SK-N-SH treated with all-trans-retinoic acid at 6 μM for 48 hours (cell line): ENCODE results near the gene VWC2L.

ENCODE experiments used
- ATAC-seq: fragments of 200-7000 bp; cut with Tn5 transposase; 3 replicates; pipeline ENCODE4 v1.9.1; 2020; ENCODE audit warnings: mild to moderate bottlenecking, moderate library complexity
- ARNTL ChIP-seq: fragments of 450-650 bp; formaldehyde crosslinking; IDR thresholded peaks from 2 replicates; pipeline ENCODE4 v1.5.0; 2020; ENCODE audit warnings: low read depth, mild to moderate bottlenecking, moderate library complexity, borderline replicate concordance
- BACH2 ChIP-seq: fragments of 250-450 bp; sonication (Bioruptor Pico); IDR thresholded peaks from 2 replicates; pipeline ENCODE4 v1.9.0; 2021; ENCODE audit warnings: mild to moderate bottlenecking, borderline replicate concordance
- CSDC2 ChIP-seq: fragments of 250-450 bp; sonication (Bioruptor Pico); IDR thresholded peaks from 2 replicates; pipeline ENCODE4 v1.5.0; 2020; ENCODE audit warnings: mild to moderate bottlenecking, moderate library complexity
- ESRRG ChIP-seq: fragments of 250-450 bp; sonication (Bioruptor Pico); IDR thresholded peaks from 2 replicates; pipeline ENCODE4 v1.6.1; 2021; ENCODE audit warnings: mild to moderate bottlenecking
- GLIS3 ChIP-seq: fragments of 250-450 bp; sonication (Bioruptor Pico); IDR thresholded peaks from 2 replicates; pipeline ENCODE4 v1.5.0; 2020; ENCODE audit warnings: mild to moderate bottlenecking, moderate library complexity
- OSR1 ChIP-seq: fragments of 250-450 bp; sonication (Bioruptor Pico); IDR thresholded peaks from 2 replicates; pipeline ENCODE4 v1.8.0; 2022; ENCODE audit warnings: moderate library complexity, mild to moderate bottlenecking, inconsistent platforms
- PPARA ChIP-seq: fragments of 250-450 bp; sonication (Bioruptor Pico); IDR thresholded peaks from 2 replicates; pipeline ENCODE4 v1.5.0; 2020; ENCODE audit warnings: mild to moderate bottlenecking, borderline replicate concordance
- RARB ChIP-seq: fragments of 250-450 bp; sonication (Bioruptor Pico); IDR thresholded peaks from 2 replicates; pipeline ENCODE4 v1.8.0; 2021; ENCODE audit warnings: mild to moderate bottlenecking, moderate library complexity
- SNAI2 ChIP-seq: fragments of 250-450 bp; sonication (Bioruptor Pico); IDR thresholded peaks from 2 replicates; pipeline ENCODE4 v1.5.0; 2020; ENCODE audit warnings: mild to moderate bottlenecking, moderate library complexity
- TCF4 ChIP-seq: fragments of 250-450 bp; sonication (Bioruptor Pico); IDR thresholded peaks from 2 replicates; pipeline ENCODE4 v1.8.0; 2021; ENCODE audit warnings: mild to moderate bottlenecking, moderate library complexity, borderline replicate concordance
- TOX ChIP-seq: fragments of 250-450 bp; sonication (Bioruptor Pico); IDR thresholded peaks from 2 replicates; pipeline ENCODE4 v1.8.0; 2021; ENCODE audit warnings: mild to moderate bottlenecking, moderate library complexity, borderline replicate concordance
- ZC3H10 ChIP-seq: fragments of 250-450 bp; sonication (Bioruptor Pico); IDR thresholded peaks from 2 replicates; pipeline ENCODE4 v1.5.1; 2021; ENCODE audit warnings: mild to moderate bottlenecking, moderate library complexity
- ZFP3 ChIP-seq: fragments of 250-450 bp; sonication (Bioruptor Pico); IDR thresholded peaks from 2 replicates; pipeline ENCODE4 v1.5.0; 2020; ENCODE audit warnings: mild to moderate bottlenecking, moderate library complexity
- ZNF565 ChIP-seq: fragments of 450-650 bp; formaldehyde crosslinking; conservative IDR thresholded peaks from 2 replicates; pipeline ENCODE4 v1.5.0; 2020; ENCODE audit warnings: low read depth, mild to moderate bottlenecking, moderate library complexity
- ZNF70 ChIP-seq: fragments of 450-650 bp; formaldehyde crosslinking; IDR thresholded peaks from 2 replicates; pipeline ENCODE4 v1.5.0; 2020; ENCODE audit warnings: mild to moderate bottlenecking, moderate library complexity
- TF ChIP-seq, protein P1 (sequence below): fragments of 250-450 bp; sonication (Bioruptor Pico); IDR thresholded peaks from 2 replicates; pipeline ENCODE4 v1.5.1; 2020; ENCODE audit warnings: low read depth, mild to moderate bottlenecking, moderate library complexity
- TF ChIP-seq, protein P2 (sequence below): fragments of 250-450 bp; sonication (Bioruptor Pico); IDR thresholded peaks from 2 replicates; pipeline ENCODE4 v1.8.0; 2021; ENCODE audit warnings: low read depth, mild to moderate bottlenecking, moderate library complexity, borderline replicate concordance
- TF ChIP-seq, protein P3 (sequence below): fragments of 250-450 bp; sonication (Bioruptor Pico); IDR thresholded peaks from 2 replicates; pipeline ENCODE4 v1.5.0; 2020; ENCODE audit warnings: mild to moderate bottlenecking, moderate library complexity
- TF ChIP-seq, protein P4 (sequence below): fragments of 250-450 bp; sonication (Bioruptor Pico); IDR thresholded peaks from 2 replicates; pipeline ENCODE4 v1.8.0; 2020; ENCODE audit warnings: mild to moderate bottlenecking, moderate library complexity, borderline replicate concordance

Gene VWC2L

DNA sequence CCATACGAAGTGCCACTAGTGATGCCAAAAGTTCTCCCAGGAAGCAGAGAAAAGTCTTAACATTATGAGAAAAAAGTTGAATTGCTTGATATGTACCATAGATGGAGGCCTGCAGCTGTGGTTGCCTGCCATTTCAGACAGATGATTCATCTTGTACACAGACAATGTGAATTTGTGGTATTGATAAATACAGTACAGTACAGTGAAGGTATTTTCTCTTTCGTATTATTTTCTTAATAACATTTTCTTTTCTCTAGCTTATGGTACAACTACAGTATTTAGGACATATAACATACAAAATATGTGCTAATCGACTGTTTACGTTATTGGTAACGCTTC lies 33.6 kb upstream of the VWC2L start:
- TF ChIP-seq OSR1 (CRISPR knock-in tag) (no peak), CSDC2 (CRISPR knock-in tag) (no peak), RARB (CRISPR knock-in tag) (no peak), SNAI2 (CRISPR knock-in tag) (no peak), ARNTL (CRISPR knock-in tag) (no peak), ZNF565 (no peak)
- TF ChIP-seq, protein P1, sequence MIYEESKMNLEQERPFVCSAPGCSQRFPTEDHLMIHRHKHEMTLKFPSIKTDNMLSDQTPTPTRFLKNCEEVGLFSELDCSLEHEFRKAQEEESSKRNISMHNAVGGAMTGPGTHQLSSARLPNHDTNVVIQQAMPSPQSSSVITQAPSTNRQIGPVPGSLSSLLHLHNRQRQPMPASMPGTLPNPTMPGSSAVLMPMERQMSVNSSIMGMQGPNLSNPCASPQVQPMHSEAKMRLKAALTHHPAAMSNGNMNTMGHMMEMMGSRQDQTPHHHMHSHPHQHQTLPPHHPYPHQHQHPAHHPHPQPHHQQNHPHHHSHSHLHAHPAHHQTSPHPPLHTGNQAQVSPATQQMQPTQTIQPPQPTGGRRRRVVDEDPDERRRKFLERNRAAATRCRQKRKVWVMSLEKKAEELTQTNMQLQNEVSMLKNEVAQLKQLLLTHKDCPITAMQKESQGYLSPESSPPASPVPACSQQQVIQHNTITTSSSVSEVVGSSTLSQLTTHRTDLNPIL (CRISPR knock-in tag), result no peak
- ATAC-seq, result no peak

DNA sequence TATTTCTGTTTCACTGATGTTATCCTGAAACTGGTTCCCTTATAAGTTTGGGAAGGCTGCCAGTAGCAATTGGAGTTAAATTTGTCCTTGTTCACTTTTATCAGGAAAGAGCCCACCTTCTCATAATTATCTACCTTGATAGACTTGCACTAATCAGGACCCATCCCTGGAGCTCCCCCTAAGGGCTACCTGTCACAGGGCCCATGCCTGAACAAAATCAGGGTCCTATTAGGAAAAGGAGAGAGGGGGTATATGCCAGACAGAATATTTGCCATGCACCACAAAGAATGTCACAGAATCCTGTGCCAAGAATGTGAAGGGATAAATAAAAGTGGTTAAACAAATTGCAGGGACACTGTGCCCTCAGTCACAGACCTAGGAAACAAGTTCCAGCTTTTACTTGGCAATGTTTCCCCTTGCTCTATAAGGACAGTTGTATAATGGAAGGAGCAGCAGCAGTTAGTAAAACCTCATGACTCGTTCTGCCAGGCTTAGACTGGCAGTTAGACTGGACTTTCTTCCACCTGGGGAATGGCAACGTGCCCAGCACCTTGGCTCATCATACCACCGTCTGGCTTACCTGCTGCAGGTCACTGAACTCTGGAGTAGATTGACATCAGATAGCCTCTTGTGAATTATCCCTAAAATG lies 32.3 kb upstream of the VWC2L start:
- ATAC-seq, result peak; percentile 74
- TF ChIP-seq ARNTL (CRISPR knock-in tag) (no peak), TCF4 (no peak), PPARA (CRISPR knock-in tag) (no peak), BACH2 (CRISPR knock-in tag) (no peak)
- TF ChIP-seq, protein P1 (CRISPR knock-in tag), result no peak

DNA sequence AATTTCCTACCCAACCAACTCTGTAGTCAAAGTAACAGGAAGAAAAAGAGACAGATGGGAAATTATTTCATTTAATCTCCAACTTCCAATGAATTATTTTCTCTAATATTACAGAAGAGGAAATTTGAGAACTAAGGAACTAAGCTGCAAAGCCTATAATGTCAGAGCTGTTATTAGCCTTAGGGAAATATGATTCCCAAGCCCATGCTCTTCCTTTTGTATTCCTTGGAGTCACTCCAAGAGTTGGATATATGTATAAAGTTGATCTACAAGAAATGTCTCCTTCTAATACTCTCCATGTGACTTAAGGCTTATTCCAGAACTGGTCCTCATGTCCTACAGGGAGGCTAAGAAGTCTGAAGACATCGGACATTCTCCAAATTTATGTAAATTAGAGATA lies 31.6 kb upstream of the VWC2L start:
- no peak for TF ChIP-seq BACH2 (CRISPR knock-in tag)
- no peak for TF ChIP-seq TOX
- TF ChIP-seq CSDC2 (CRISPR knock-in tag), result no peak
- TF ChIP-seq, all 23 proteins: peak for 0
- peak; percentile 82 for ATAC-seq

DNA sequence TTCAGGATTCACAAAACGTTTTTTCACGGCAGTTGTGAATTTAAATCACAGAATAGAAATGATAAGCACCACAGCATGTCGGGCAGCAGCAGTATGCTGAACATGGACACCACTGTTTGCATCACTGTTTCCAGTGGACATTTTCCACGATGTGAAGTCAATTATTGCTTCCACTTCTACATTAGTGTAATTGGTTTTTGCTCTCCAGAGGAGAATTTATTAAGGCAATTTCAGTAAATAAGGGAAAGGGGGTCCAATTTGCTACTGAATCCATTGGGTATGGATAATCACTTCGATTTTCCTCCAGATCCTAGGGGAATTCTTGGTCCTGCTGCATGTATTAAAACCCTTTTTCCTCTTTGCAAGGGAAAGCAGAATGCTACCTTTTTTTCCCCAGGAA lies 30.2 kb upstream of the VWC2L start:
- no peak for ATAC-seq
- no peak for TF ChIP-seq RARB (CRISPR knock-in tag)
- TF ChIP-seq OSR1 (CRISPR knock-in tag), result no peak
- TF ChIP-seq ZNF565, result no peak
- TF ChIP-seq, protein P2, sequence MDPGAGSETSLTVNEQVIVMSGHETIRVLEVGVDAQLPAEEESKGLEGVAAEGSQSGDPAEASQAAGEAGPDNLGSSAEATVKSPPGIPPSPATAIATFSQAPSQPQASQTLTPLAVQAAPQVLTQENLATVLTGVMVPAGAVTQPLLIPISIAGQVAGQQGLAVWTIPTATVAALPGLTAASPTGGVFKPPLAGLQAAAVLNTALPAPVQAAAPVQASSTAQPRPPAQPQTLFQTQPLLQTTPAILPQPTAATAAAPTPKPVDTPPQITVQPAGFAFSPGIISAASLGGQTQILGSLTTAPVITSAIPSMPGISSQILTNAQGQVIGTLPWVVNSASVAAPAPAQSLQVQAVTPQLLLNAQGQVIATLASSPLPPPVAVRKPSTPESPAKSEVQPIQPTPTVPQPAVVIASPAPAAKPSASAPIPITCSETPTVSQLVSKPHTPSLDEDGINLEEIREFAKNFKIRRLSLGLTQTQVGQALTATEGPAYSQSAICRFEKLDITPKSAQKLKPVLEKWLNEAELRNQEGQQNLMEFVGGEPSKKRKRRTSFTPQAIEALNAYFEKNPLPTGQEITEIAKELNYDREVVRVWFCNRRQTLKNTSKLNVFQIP (CRISPR knock-in tag), result no peak
- no peak for TF ChIP-seq TCF4
- TF ChIP-seq ARNTL (CRISPR knock-in tag), result no peak
- TF ChIP-seq CSDC2 (CRISPR knock-in tag), result no peak
- no peak for TF ChIP-seq ZNF70 (CRISPR knock-in tag)
- no peak for TF ChIP-seq TOX
- TF ChIP-seq ZFP3 (CRISPR knock-in tag), result no peak
- TF ChIP-seq, protein P3, sequence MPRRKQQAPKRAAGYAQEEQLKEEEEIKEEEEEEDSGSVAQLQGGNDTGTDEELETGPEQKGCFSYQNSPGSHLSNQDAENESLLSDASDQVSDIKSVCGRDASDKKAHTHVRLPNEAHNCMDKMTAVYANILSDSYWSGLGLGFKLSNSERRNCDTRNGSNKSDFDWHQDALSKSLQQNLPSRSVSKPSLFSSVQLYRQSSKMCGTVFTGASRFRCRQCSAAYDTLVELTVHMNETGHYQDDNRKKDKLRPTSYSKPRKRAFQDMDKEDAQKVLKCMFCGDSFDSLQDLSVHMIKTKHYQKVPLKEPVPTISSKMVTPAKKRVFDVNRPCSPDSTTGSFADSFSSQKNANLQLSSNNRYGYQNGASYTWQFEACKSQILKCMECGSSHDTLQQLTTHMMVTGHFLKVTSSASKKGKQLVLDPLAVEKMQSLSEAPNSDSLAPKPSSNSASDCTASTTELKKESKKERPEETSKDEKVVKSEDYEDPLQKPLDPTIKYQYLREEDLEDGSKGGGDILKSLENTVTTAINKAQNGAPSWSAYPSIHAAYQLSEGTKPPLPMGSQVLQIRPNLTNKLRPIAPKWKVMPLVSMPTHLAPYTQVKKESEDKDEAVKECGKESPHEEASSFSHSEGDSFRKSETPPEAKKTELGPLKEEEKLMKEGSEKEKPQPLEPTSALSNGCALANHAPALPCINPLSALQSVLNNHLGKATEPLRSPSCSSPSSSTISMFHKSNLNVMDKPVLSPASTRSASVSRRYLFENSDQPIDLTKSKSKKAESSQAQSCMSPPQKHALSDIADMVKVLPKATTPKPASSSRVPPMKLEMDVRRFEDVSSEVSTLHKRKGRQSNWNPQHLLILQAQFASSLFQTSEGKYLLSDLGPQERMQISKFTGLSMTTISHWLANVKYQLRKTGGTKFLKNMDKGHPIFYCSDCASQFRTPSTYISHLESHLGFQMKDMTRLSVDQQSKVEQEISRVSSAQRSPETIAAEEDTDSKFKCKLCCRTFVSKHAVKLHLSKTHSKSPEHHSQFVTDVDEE (CRISPR knock-in tag), result no peak
- no peak for TF ChIP-seq ESRRG (CRISPR knock-in tag)
- no peak for TF ChIP-seq SNAI2 (CRISPR knock-in tag)
- TF ChIP-seq ZC3H10 (CRISPR knock-in tag), result no peak
- TF ChIP-seq PPARA (CRISPR knock-in tag), result no peak
- TF ChIP-seq, protein P4, sequence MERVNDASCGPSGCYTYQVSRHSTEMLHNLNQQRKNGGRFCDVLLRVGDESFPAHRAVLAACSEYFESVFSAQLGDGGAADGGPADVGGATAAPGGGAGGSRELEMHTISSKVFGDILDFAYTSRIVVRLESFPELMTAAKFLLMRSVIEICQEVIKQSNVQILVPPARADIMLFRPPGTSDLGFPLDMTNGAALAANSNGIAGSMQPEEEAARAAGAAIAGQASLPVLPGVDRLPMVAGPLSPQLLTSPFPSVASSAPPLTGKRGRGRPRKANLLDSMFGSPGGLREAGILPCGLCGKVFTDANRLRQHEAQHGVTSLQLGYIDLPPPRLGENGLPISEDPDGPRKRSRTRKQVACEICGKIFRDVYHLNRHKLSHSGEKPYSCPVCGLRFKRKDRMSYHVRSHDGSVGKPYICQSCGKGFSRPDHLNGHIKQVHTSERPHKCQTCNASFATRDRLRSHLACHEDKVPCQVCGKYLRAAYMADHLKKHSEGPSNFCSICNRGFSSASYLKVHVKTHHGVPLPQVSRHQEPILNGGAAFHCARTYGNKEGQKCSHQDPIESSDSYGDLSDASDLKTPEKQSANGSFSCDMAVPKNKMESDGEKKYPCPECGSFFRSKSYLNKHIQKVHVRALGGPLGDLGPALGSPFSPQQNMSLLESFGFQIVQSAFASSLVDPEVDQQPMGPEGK (CRISPR knock-in tag), result no peak
- TF ChIP-seq GLIS3 (CRISPR knock-in tag), result no peak
- TF ChIP-seq, all 23 proteins: peak for 0
